Measurements from ENCODE around the gene PLXNC1. TPM values are rescaled to one million over a fixed set of nuclear protein-coding genes. Genes with fewer than 3 reads are reported as not detected.

Gene PLXNC1
- total and polyA plus RNA-seq, 2 experiments from 2014 or later, result 0.78 to 1.9 TPM

DNA sequence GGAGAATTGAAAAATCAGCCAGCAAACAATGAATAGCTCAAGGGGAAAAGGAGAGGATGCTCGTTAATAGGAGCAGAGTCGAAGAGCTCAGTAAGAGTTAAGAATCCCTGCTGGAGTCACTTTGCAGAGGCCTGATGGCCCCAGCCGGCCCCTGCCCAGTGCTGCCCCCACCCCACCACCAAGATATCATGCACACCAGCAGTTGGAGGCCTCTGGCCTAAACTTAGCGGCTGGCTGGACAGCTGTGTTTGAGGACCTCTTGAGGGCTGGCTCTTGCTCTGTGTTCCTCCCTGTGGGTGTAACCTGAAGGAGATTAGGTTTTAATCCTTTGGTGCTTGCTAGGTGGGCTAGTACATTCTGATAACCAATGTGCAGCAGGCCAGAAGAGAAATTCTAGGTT lies 142.0 kb downstream of the PLXNC1 start:
- H3K27me3 ChIP-seq (replicated peaks; ENCODE audit: insufficient read depth), result no peaks in the 10 kb centered on the region
- H3K9ac ChIP-seq, result no peak overlapping the region
- peak overlapping the region; percentile 74 for H3K4me2 ChIP-seq (ENCODE audit: unreplicated experiment)
- in situ Hi-C loops (cut with MboI), result no loop called here
- WGBS, 2 experiments (ENCODE audit: low coverage in 1 of 2, low lambda C conversion rate in 2 of 2, missing lambda C conversion rate in 2 of 2), result 51 to 55% methylated on average over 4 of the region's 4 CpGs
- no peak for DNase-seq
- no peaks in the 10 kb centered on the region for H3K9me3 ChIP-seq (ENCODE audit: low read depth)
- peak overlapping the region; percentile 52; the same call in 1 of the 2 replicates for H3K27ac ChIP-seq
- peaks cover 16% of the 10 kb centered on the region for H3K4me1 ChIP-seq (ENCODE audit: insufficient read depth)
- peak overlapping the region; percentile 49 for H3K4me3 ChIP-seq
- peaks cover 26% of the 10 kb centered on the region for H3F3A ChIP-seq (ENCODE audit: insufficient read depth)
- H3K36me3 ChIP-seq (ENCODE audit: low read depth), result no peaks in the 10 kb centered on the region
- TF ChIP-seq EZH2 (IDR thresholded peaks at IDR 0.05; ENCODE audit: insufficient read depth, poor library complexity, severe bottlenecking) (no peak), EZH2phosphoT487 (IDR thresholded peaks at IDR 0.05; ENCODE audit: insufficient read depth, low read depth) (no peak)
- no peaks in the 10 kb centered on the region for H4K20me1 ChIP-seq (ENCODE audit: insufficient read depth)
- H2AFZ ChIP-seq, result no peak overlapping the region
- no peaks in the 10 kb centered on the region for H3K9me2 ChIP-seq (ENCODE audit: insufficient read depth)
- H3K79me2 ChIP-seq (ENCODE audit: insufficient read depth), result no peaks in the 10 kb centered on the region

DNA sequence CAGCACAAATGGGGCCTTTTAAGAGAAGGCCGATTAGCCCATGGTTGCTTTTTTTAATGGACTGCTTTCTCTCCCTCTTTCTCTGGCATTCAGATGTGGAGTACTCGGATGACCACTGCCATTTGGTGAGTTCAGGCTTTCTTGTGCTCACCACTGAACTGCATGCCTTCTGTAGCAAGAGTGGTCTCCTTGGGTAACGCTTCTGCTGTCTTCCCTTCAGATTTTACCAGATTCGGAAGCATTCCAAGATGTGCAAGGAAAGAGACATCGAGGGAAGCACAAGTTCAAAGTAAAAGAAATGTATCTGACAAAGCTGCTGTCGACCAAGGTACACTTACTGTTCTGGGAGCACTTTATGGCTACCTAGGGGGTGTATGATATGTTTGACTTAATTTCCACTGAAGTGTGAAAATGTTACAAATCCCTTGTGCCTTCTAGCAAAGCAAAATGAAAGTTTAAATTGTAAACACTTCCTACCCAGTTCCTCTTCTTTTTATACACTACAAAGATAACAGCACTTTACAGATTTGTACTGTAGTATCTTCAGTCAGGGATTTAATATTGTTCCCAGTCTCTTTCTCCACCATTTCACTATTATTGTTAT lies 148.8 kb downstream of the PLXNC1 start:
- Histone ChIP-seq H3K4me1 (ENCODE audit: insufficient read depth) (no peaks in the 10 kb centered on the region), H3K4me2 (ENCODE audit: unreplicated experiment) (no peak overlapping the region), H3K27ac (no peak overlapping the region), H3K79me2 (ENCODE audit: insufficient read depth) (no peaks in the 10 kb centered on the region), H4K20me1 (ENCODE audit: insufficient read depth) (no peaks in the 10 kb centered on the region), H3K4me3 (no peak overlapping the region), H3K27me3 (replicated peaks; ENCODE audit: insufficient read depth) (no peaks in the 10 kb centered on the region), H3K9me3 (ENCODE audit: low read depth) (no peaks in the 10 kb centered on the region), H3F3A (ENCODE audit: insufficient read depth) (no peaks in the 10 kb centered on the region), H3K9me2 (ENCODE audit: insufficient read depth) (no peaks in the 10 kb centered on the region), H3K36me3 (ENCODE audit: low read depth) (no peaks in the 10 kb centered on the region), H3K9ac (no peak overlapping the region), H2AFZ (no peak overlapping the region)
- in situ Hi-C loops (cut with MboI), result no loop called here
- no peak for DNase-seq
- WGBS, 2 experiments (ENCODE audit: low coverage in 1 of 2, low lambda C conversion rate in 2 of 2, missing lambda C conversion rate in 2 of 2), result 95 to 98% methylated on average over 6 of the region's 6 CpGs
- TF ChIP-seq EZH2 (IDR thresholded peaks at IDR 0.05; ENCODE audit: insufficient read depth, poor library complexity, severe bottlenecking) (no peak), EZH2phosphoT487 (IDR thresholded peaks at IDR 0.05; ENCODE audit: insufficient read depth, low read depth) (no peak)

DNA sequence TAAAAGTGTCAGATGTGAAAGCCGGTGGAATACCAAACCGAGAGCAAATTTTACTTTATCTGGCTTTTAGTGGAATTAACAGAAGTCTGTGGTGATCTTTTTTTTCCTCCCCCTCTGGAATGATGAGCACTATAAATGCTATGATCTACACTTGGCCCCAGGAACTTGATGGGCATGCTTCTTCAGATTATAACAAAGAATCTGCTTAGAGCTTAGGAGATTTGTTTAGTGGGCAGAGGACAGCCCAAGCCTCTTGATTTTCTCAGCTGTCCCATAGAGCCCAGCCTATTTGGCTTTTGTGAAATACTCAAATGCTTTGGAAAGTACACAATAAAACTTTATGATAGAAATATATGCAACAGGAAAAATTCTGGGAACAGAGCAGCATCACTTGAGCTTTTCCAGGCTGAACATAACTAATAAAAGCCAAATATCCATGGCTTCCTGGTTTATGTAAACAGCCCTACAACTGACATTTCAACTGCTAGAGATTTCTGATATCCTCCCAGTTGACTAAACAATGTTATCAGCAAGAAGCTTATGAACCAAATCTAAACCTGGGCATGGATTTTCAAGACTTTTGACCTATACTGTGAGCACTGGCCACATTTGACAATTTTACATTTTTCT lies 149.6 kb downstream of the PLXNC1 start:
- Histone ChIP-seq H3K36me3 (ENCODE audit: low read depth) (no peaks in the 10 kb centered on the region), H3K4me1 (ENCODE audit: insufficient read depth) (no peaks in the 10 kb centered on the region), H3K4me2 (ENCODE audit: unreplicated experiment) (no peak overlapping the region), H3K9me3 (ENCODE audit: low read depth) (no peaks in the 10 kb centered on the region), H3F3A (ENCODE audit: insufficient read depth) (no peaks in the 10 kb centered on the region), H3K27ac (no peak overlapping the region), H3K4me3 (no peak overlapping the region), H2AFZ (no peak overlapping the region), H3K9me2 (ENCODE audit: insufficient read depth) (no peaks in the 10 kb centered on the region), H3K9ac (no peak overlapping the region), H3K27me3 (replicated peaks; ENCODE audit: insufficient read depth) (no peaks in the 10 kb centered on the region), H4K20me1 (ENCODE audit: insufficient read depth) (no peaks in the 10 kb centered on the region), H3K79me2 (ENCODE audit: insufficient read depth) (no peaks in the 10 kb centered on the region)
- in situ Hi-C loops (cut with MboI), result no loop called here
- no peak for DNase-seq
- TF ChIP-seq EZH2 (IDR thresholded peaks at IDR 0.05; ENCODE audit: insufficient read depth, poor library complexity, severe bottlenecking), result no peak
- WGBS, 2 experiments (ENCODE audit: low coverage in 1 of 2, low lambda C conversion rate in 2 of 2, missing lambda C conversion rate in 2 of 2), result 98% methylated on average over 2 of the region's 2 CpGs

DNA sequence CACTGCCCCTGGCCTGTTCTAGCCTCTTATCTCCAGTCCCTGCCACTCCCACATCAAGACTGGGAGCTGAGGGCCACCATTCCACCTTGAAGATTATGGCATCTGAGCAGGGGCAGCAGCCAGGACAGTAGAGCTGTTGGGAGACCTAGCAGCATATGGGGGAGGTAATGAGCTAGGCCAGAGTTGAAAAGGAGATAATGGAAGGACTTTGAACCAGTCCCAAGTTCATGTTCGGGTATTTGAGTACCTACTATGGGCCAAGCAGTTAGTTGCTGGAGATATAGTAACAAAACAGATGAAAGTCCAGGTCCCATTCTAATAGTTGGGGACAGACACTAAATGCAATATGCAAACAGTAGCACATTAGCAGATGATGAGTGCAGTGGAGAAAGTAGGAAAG lies 151.5 kb downstream of the PLXNC1 start:
- WGBS, 2 experiments (ENCODE audit: low coverage in 1 of 2, low lambda C conversion rate in 2 of 2, missing lambda C conversion rate in 2 of 2), result 76 to 82% methylated on average over 1 of the region's 1 CpG
- Histone ChIP-seq H3K36me3 (ENCODE audit: low read depth) (no peaks in the 10 kb centered on the region), H3K4me3 (no peak overlapping the region), H3K27me3 (replicated peaks; ENCODE audit: insufficient read depth) (no peaks in the 10 kb centered on the region), H3K4me1 (ENCODE audit: insufficient read depth) (peaks cover 5% of the 10 kb centered on the region), H3K79me2 (ENCODE audit: insufficient read depth) (no peaks in the 10 kb centered on the region), H3K9ac (no peak overlapping the region), H3K27ac (no peak overlapping the region), H3K4me2 (ENCODE audit: unreplicated experiment) (no peak overlapping the region), H3K9me2 (ENCODE audit: insufficient read depth) (no peaks in the 10 kb centered on the region), H4K20me1 (ENCODE audit: insufficient read depth) (no peaks in the 10 kb centered on the region), H3K9me3 (ENCODE audit: low read depth) (no peaks in the 10 kb centered on the region), H3F3A (ENCODE audit: insufficient read depth) (no peaks in the 10 kb centered on the region), H2AFZ (no peak overlapping the region)
- in situ Hi-C loops (cut with MboI), result no loop called here
- DNase-seq, result no peak
- TF ChIP-seq EZH2phosphoT487 (IDR thresholded peaks at IDR 0.05; ENCODE audit: insufficient read depth, low read depth), result no peak
- TF ChIP-seq EZH2 (IDR thresholded peaks at IDR 0.05; ENCODE audit: insufficient read depth, poor library complexity, severe bottlenecking), result no peak
